K562 (cell line): Measurements from ENCODE around the gene CLCN4. TPM values are rescaled to one million over a fixed set of nuclear protein-coding genes. Genes with fewer than 3 reads are reported as not detected.

Experiments
- BCOR ChIP-seq: fragments of 450-650 bp; IDR thresholded peaks from 2 replicates; pipeline ENCODE4 v1.6.1; 2016
- CBFA2T2 ChIP-seq: fragments of 450-650 bp; conservative IDR thresholded peaks from 2 replicates; pipeline ENCODE4 v1.6.1; 2017; ENCODE audit warnings: mild to moderate bottlenecking
- CBFA2T3 ChIP-seq: fragments of 450-650 bp; IDR thresholded peaks from 2 replicates; pipeline ENCODE4 v1.6.1; 2017
- CBX5 ChIP-seq: IDR thresholded peaks from 2 replicates; pipeline ENCODE4 v1.6.1; 2014; ENCODE audit warnings: low read depth, borderline replicate concordance
- EP400 ChIP-seq: fragments of 450-650 bp; IDR thresholded peaks from 2 replicates; pipeline ENCODE4 v1.6.1; 2017; ENCODE audit warnings: antibody characterized with exemption, mild to moderate bottlenecking, moderate library complexity
- FOSL1 ChIP-seq: fragments of 200-800 bp; sonication (Bioruptor generic); conservative IDR thresholded peaks from 2 replicates; pipeline ENCODE4 v1.6.1; 2016; ENCODE audit warnings: missing genetic modification characterization, missing compliant biosample characterization
- IRF2 ChIP-seq: sonication (generic); formaldehyde crosslinking; IDR thresholded peaks from 2 replicates; pipeline ENCODE4 v1.8.1; 2022; ENCODE audit warnings: mild to moderate bottlenecking, missing genetic modification reagents
- KDM2B ChIP-seq: fragments of 250-450 bp; sonication (Bioruptor Pico); IDR thresholded peaks from 2 replicates; pipeline ENCODE4 v1.8.0; 2021; ENCODE audit warnings: mild to moderate bottlenecking, moderate library complexity
- MED1 ChIP-seq: sonication (generic); formaldehyde crosslinking; IDR thresholded peaks from 2 replicates; pipeline ENCODE4 v1.8.1; 2023; ENCODE audit warnings: missing genetic modification reagents, borderline replicate concordance
- MITF ChIP-seq: IDR thresholded peaks from 2 replicates; pipeline ENCODE4 v1.6.1; 2014; ENCODE audit warnings: antibody characterized with exemption
- NFYB ChIP-seq: IDR thresholded peaks from 2 replicates; pipeline ENCODE4 v1.6.1; 2011; ENCODE audit warnings: mild to moderate bottlenecking, moderate library complexity; ENCODE audit not compliant: insufficient read length; ENCODE audit errors: extremely low read depth
- POLR2AphosphoS5 ChIP-seq: IDR thresholded peaks from 2 replicates; pipeline ENCODE4 v1.6.1; 2011; ENCODE audit warnings: mild to moderate bottlenecking, low read depth, low read length, moderate library complexity; ENCODE audit not compliant: control insufficient read depth, insufficient read depth
- RNF2 ChIP-seq: sonication (generic); IDR thresholded peaks from 2 replicates; pipeline ENCODE4 v1.6.1; 2016
- STAT5B ChIP-seq: fragments of 250-450 bp; sonication (Bioruptor Pico); IDR thresholded peaks from 2 replicates; pipeline ENCODE4 v1.8.0; 2021; ENCODE audit warnings: mild to moderate bottlenecking, inconsistent platforms
- TCF3 ChIP-seq: sonication (generic); formaldehyde crosslinking; IDR thresholded peaks from 2 replicates; pipeline ENCODE4 v1.4.0; 2020; ENCODE audit warnings: mild to moderate bottlenecking, missing genetic modification reagents
- ZKSCAN3 ChIP-seq: fragments of 250-450 bp; sonication (Bioruptor Pico); IDR thresholded peaks from 2 replicates; pipeline ENCODE4 v1.4.0; 2020
- ZNF175 ChIP-seq: fragments of 200-800 bp; sonication (Bioruptor generic); IDR thresholded peaks from 2 replicates; pipeline ENCODE4 v1.6.1; 2016; ENCODE audit warnings: low read depth, mild to moderate bottlenecking, missing genetic modification characterization, missing compliant biosample characterization
- polyA plus RNA-seq, 8 experiments: library from polyadenylated mRNA; depleted of rRNA in 4 of 8; stranded (reverse) in 5 of 8; unstranded in 3 of 8; fragments of >200 nt; fragmentation: Nextera tagmentation in 2 of 8; fragmentation: Illumina TruSeq in 1 of 8; extraction: Ambion mirVana in 2 of 8; extraction: Trizol in 1 of 8; gene quantifications; 2 replicates each; pipeline versions ENCODE4 v1.2.1 to v1.2.3, GENCODE V29; 2011 to 2014; ENCODE audit warnings: inconsistent platforms in 1 of 8, missing spikeins in 1 of 8
- total RNA-seq, 7 experiments: library from RNA; depleted of rRNA in 6 of 7; stranded (reverse); fragments of >200 nt in 6 of 7; fragmentation: Illumina TruSeq in 2 of 7; extraction: Trizol in 2 of 7; gene quantifications; 2 replicates each; pipeline versions ENCODE4 v1.2.1 to v1.2.3, GENCODE V29; 2011 to 2021; ENCODE audit warnings: low replicate concordance in 1 of 7
- TF ChIP-seq, protein P1 (sequence below), 2 experiments: fragments of 450-650 bp; IDR thresholded peaks; 2 replicates each; pipeline ENCODE4 v1.6.1; 2016; ENCODE audit warnings: mild to moderate bottlenecking in 2 of 2, borderline replicate concordance in 1 of 2, low read depth in 1 of 2, moderate library complexity in 1 of 2
- TF ChIP-seq, protein P2 (sequence below), 2 experiments: fragments of 200-800 bp in 1 of 2; sonication (Bioruptor generic) in 1 of 2; sonication (generic) in 1 of 2; formaldehyde crosslinking in 1 of 2; IDR thresholded peaks in 1 of 2; conservative IDR thresholded peaks in 1 of 2; 2 replicates each; pipeline versions ENCODE4 v1.5.0 to v1.6.1; 2016 to 2020; ENCODE audit warnings: missing compliant biosample characterization in 1 of 2, missing genetic modification characterization in 1 of 2, missing genetic modification reagents in 1 of 2

Gene CLCN4
- total and polyA plus RNA-seq, 9 of the 15 experiments (the other 6 are each of a cell fraction or from before 2014, with no cell fraction given): 0.03 to 0.24 (median 0.10) TPM; not detected in 1

DNA sequence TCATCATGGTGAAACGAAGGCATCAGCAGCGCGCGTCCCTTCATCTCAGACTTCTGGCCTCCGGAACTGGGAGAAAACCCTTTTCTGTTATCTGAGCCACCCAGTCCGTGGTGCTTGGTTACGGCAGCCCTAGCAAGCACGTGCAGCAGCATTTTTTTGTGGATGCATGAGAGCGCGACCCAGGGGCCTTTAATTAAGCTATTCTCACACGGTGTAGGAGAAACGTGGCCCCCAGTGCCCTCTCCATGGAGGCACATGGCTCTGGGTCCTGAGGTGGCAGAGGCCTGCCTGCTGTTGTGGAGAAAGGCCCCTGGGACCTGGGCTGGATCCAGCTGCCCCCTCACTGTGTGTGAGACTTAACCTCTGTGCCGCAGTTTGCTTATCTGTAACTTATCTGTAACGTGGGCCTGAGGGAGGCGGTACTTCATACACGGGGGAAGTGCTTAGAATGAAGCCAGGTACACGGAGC lies 9.5 kb downstream of the CLCN4 start (continued):
- TF ChIP-seq, protein P1, sequence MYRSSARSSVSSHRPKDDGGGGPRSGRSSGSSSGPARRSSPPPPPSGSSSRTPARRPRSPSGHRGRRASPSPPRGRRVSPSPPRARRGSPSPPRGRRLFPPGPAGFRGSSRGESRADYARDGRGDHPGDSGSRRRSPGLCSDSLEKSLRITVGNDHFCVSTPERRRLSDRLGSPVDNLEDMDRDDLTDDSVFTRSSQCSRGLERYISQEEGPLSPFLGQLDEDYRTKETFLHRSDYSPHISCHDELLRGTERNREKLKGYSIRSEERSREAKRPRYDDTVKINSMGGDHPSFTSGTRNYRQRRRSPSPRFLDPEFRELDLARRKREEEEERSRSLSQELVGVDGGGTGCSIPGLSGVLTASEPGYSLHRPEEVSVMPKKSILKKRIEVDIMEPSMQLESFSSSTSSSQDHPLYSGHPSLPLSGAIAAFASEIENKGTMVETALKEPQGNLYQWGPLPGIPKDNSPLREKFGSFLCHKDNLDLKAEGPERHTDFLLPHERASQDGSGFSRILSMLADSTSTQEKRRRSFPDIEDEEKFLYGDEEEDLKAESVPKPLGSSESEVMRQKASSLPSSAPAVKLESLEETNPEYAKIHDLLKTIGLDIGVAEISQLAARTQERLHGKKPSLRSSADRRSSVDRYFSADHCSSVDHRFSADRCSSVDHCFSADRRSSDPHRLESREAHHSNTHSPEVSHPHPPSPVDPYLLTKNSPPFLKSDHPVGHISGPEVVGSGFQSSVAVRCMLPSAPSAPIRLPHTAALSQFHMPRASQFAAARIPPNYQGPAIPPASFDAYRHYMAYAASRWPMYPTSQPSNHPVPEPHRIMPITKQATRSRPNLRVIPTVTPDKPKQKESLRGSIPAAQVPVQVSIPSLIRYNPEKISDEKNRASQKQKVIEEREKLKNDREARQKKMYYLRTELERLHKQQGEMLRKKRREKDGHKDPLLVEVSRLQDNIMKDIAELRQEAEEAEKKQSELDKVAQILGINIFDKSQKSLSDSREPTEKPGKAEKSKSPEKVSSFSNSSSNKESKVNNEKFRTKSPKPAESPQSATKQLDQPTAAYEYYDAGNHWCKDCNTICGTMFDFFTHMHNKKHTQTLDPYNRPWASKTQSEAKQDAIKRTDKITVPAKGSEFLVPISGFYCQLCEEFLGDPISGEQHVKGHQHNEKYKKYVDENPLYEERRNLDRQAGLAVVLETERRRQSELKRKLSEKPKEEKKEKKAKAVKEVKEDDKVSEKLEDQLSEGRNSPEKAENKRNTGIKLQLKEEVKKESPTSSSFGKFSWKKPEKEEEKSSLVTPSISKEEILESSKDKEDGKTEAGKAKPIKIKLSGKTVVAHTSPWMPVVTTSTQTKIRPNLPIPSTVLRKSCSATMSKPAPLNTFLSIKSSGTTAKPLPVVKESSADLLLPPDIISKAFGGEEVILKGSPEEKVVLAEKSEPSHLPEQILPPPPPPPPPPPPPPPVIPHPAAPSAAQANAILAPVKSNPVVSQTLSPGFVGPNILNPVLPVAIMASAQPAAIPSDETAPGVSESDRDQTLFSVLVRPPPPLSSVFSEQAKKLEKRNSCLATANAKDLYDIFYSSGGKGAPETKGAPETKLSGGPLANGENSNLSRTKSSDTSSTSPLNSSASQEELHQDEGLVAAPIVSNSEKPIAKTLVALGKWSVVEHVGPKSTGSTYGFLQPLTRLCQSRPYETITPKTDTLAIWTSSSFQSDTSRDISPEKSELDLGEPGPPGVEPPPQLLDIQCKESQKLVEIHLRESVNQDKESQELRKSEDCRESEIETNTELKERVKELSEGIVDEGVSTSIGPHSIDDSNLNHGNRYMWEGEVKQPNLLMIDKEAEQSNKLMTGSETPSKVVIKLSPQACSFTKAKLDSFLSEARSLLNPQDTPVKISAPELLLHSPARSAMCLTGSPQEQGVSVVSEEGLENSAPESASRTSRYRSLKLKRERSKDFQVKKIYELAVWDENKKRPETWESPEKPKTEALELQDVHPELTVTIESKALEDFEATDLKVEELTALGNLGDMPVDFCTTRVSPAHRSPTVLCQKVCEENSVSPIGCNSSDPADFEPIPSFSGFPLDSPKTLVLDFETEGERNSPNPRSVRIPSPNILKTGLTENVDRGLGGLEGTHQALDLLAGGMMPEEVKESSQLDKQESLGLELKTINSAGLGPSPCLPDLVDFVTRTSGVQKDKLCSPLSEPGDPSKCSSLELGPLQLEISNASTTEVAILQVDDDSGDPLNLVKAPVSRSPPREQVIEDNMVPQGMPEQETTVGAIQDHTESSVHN (IDR thresholded peaks at IDR 0.05; ENCODE audit: borderline replicate concordance in 1 of 2, low read depth in 1 of 2): no peak
- no peak for TF ChIP-seq FOSL1 (tag)
- TF ChIP-seq STAT5B (CRISPR knock-in tag): no peak
- peak; percentile 67 for TF ChIP-seq TCF3
- TF ChIP-seq NFYB: no peak
- peak; percentile 28; the same call in 1 of the 2 replicates for TF ChIP-seq EP400
- TF ChIP-seq, protein P2, sequence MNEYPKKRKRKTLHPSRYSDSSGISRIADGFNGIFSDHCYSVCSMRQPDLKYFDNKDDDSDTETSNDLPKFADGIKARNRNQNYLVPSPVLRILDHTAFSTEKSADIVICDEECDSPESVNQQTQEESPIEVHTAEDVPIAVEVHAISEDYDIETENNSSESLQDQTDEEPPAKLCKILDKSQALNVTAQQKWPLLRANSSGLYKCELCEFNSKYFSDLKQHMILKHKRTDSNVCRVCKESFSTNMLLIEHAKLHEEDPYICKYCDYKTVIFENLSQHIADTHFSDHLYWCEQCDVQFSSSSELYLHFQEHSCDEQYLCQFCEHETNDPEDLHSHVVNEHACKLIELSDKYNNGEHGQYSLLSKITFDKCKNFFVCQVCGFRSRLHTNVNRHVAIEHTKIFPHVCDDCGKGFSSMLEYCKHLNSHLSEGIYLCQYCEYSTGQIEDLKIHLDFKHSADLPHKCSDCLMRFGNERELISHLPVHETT (CRISPR knock-in tag; conservative IDR thresholded peaks at IDR 0.05 in 1 of 2, IDR thresholded peaks at IDR 0.05 in 1 of 2): peak in 1 of 2 experiments; percentile 72; a peak in 2 of 4 replicates
- TF ChIP-seq IRF2 (CRISPR knock-in tag): no peak
- TF ChIP-seq RNF2: peak; percentile 49
- TF ChIP-seq POLR2AphosphoS5: no peak
- no peak for TF ChIP-seq CBX5
- TF ChIP-seq CBFA2T3: peak; percentile 73
- TF ChIP-seq MITF: peak; percentile 27; the same call in 1 of the 2 replicates
- TF ChIP-seq BCOR: 0 out of 2 replicates have a peak, but pooled peaks have one; percentile 23
- TF ChIP-seq MED1 (CRISPR knock-in tag): no peak
- no peak for TF ChIP-seq ZKSCAN3 (CRISPR knock-in tag)
- TF ChIP-seq CBFA2T2: peak; percentile 44; the same call in 1 of the 2 replicates
- TF ChIP-seq KDM2B: no peak
- TF ChIP-seq ZNF175 (CRISPR knock-in tag): peak; percentile 32; the same call in 1 of the 2 replicates
